Measurements from ENCODE around the gene PADI4. TPM values are rescaled to one million over a fixed set of nuclear protein-coding genes. Genes with fewer than 3 reads are reported as not detected.

The PADI4 gene
- polyA plus RNA-seq, 4 donors = 0.03 to 0.24 TPM; not detected in 2

DNA sequence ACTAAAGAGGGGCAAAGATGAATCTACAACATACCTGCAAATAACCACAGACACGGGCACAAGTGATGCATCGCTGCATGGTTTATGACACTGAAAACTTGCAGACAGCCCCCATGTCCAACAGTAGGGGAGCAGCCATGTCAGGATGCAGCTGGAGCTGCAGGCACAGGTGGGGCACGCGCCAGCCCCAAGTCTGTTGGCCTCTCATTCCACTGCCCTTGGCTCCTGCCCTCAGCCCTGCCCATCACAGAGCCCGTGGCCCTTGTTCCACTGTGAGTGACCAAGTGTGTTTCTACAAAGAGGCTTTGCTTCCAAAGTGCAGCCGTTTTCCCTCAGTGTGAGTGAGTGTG is 3.2 kb upstream of the PADI4 start:
- no peak for DNase-seq
- WGBS, 3 donors = 40 to 57% (median 49%) methylated on average over 6 of the region's 6 CpGs
- H3K27ac ChIP-seq (ENCODE audit: low read depth in 1 of 3, low read length in 2 of 3) = no peak overlapping the region
- FAIRE-seq = no peak
- no peaks in the 10 kb centered on the region for H3K36me3 ChIP-seq (ENCODE audit: control insufficient read depth in 3 of 3, insufficient read depth in 2 of 3, low read depth in 1 of 3, low read length in 3 of 3)
- peaks cover 0 to 20% of the 10 kb centered on the region in 2 donors for H3K9me3 ChIP-seq (ENCODE audit: control insufficient read depth in 2 of 2, insufficient read depth in 1 of 2, low read depth in 1 of 2, low read length in 1 of 2)
- H3K27me3 ChIP-seq (ENCODE audit: control insufficient read depth in 3 of 3, insufficient read depth in 3 of 3, low read length in 3 of 3) = peaks cover 0 to 5% (median 2%) of the 10 kb centered on the region in 3 donors
- no peaks in the 10 kb centered on the region for H3K4me1 ChIP-seq (ENCODE audit: control insufficient read depth in 3 of 3, insufficient read depth in 2 of 3, low read depth in 1 of 3, low read length in 2 of 3)
- no peak overlapping the region for H3K4me3 ChIP-seq (ENCODE audit: low read depth in 1 of 3, low read length in 3 of 3)

- H3K27ac ChIP-seq (ENCODE audit: low read depth in 1 of 3, low read length in 2 of 3) = no peak overlapping the region
- 68 to 71% (median 70%) methylated on average over 13 to 14 of the region's 14 CpGs for WGBS, 3 donors
- no peak for FAIRE-seq
- peaks cover 0 to 5% (median 2%) of the 10 kb centered on the region in 3 donors for H3K27me3 ChIP-seq (ENCODE audit: control insufficient read depth in 3 of 3, insufficient read depth in 3 of 3, low read length in 3 of 3)
- peaks cover 0 to 20% of the 10 kb centered on the region in 2 donors for H3K9me3 ChIP-seq (ENCODE audit: control insufficient read depth in 2 of 2, insufficient read depth in 1 of 2, low read depth in 1 of 2, low read length in 1 of 2)
- H3K4me1 ChIP-seq (ENCODE audit: control insufficient read depth in 3 of 3, insufficient read depth in 2 of 3, low read depth in 1 of 3, low read length in 2 of 3) = no peaks in the 10 kb centered on the region
- no peaks in the 10 kb centered on the region for H3K36me3 ChIP-seq (ENCODE audit: control insufficient read depth in 3 of 3, insufficient read depth in 2 of 3, low read depth in 1 of 3, low read length in 3 of 3)
- no peak overlapping the region for H3K4me3 ChIP-seq (ENCODE audit: low read depth in 1 of 3, low read length in 3 of 3)
- no peak for DNase-seq
Measured at GRCh38 chr1:17305576-17306095, 2.4 kb upstream of the PADI4 start.

GRCh38 chr1:17306407-17306806 is 1.6 kb upstream of the PADI4 start:
- FAIRE-seq = no peak
- peaks cover 0 to 5% (median 2%) of the 10 kb centered on the region in 3 donors for H3K27me3 ChIP-seq (ENCODE audit: control insufficient read depth in 3 of 3, insufficient read depth in 3 of 3, low read length in 3 of 3)
- H3K9me3 ChIP-seq (ENCODE audit: control insufficient read depth in 2 of 2, insufficient read depth in 1 of 2, low read depth in 1 of 2, low read length in 1 of 2) = peaks cover 0 to 14% of the 10 kb centered on the region in 2 donors
- no peak for DNase-seq
- no peaks in the 10 kb centered on the region for H3K36me3 ChIP-seq (ENCODE audit: control insufficient read depth in 3 of 3, insufficient read depth in 2 of 3, low read depth in 1 of 3, low read length in 3 of 3)
- H3K4me3 ChIP-seq (ENCODE audit: low read depth in 1 of 3, low read length in 3 of 3) = no peak overlapping the region
- no peak overlapping the region for H3K27ac ChIP-seq (ENCODE audit: low read depth in 1 of 3, low read length in 2 of 3)
- H3K4me1 ChIP-seq (ENCODE audit: control insufficient read depth in 3 of 3, insufficient read depth in 2 of 3, low read depth in 1 of 3, low read length in 2 of 3) = no peaks in the 10 kb centered on the region
- WGBS, 3 donors = 65 to 72% (median 68%) methylated on average over 6 of the region's 6 CpGs

DNA sequence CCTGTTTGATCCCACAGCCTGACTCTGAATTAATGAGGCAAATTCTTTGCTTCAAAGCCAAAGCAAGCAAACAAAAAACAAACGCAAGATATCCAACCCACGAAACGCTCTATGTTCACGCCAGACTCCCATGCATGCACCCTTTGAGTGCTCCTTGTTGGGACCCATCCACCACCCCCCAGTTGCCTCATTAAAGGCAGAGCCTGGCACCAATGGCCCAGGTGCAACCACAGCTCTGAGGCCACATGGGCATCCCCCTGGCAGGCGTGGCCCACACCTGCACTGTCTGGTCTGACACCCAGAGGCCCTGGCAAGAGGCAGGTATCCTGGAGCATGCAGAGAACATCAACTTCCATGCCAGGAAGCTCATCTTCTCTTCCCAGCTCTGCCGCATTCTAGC is 1.1 kb upstream of the PADI4 start:
- 22 to 45% (median 28%) methylated on average over 6 of the region's 6 CpGs for WGBS, 3 donors

GRCh38 chr1:17307329-17307728 is 668 bp upstream of the PADI4 start:
- DNase-seq = no peak
- H3K27me3 ChIP-seq (ENCODE audit: control insufficient read depth in 3 of 3, insufficient read depth in 3 of 3, low read length in 3 of 3) = peaks cover 0 to 5% (median 2%) of the 10 kb centered on the region in 3 donors
- H3K36me3 ChIP-seq (ENCODE audit: control insufficient read depth in 3 of 3, insufficient read depth in 2 of 3, low read depth in 1 of 3, low read length in 3 of 3) = no peaks in the 10 kb centered on the region
- H3K4me1 ChIP-seq (ENCODE audit: control insufficient read depth in 3 of 3, insufficient read depth in 2 of 3, low read depth in 1 of 3, low read length in 2 of 3) = no peaks in the 10 kb centered on the region
- 64 to 79% (median 74%) methylated on average over 6 of the region's 6 CpGs for WGBS, 3 donors
- peaks cover 0 to 8% of the 10 kb centered on the region in 2 donors for H3K9me3 ChIP-seq (ENCODE audit: control insufficient read depth in 2 of 2, insufficient read depth in 1 of 2, low read depth in 1 of 2, low read length in 1 of 2)
- H3K27ac ChIP-seq (ENCODE audit: low read depth in 1 of 3, low read length in 2 of 3) = no peak overlapping the region
- H3K4me3 ChIP-seq (ENCODE audit: low read depth in 1 of 3, low read length in 3 of 3) = no peak overlapping the region
- FAIRE-seq = no peak

More for the DNA sequence above, 1.1 kb upstream of the PADI4 start:
- Histone ChIP-seq H3K4me3 (ENCODE audit: low read depth in 1 of 3, low read length in 3 of 3) (no peak overlapping the region), H3K27me3 (ENCODE audit: control insufficient read depth in 3 of 3, insufficient read depth in 3 of 3, low read length in 3 of 3) (peaks cover 0 to 5% (median 2%) of the 10 kb centered on the region in 3 donors), H3K9me3 (ENCODE audit: control insufficient read depth in 2 of 2, insufficient read depth in 1 of 2, low read depth in 1 of 2, low read length in 1 of 2) (peaks cover 0 to 10% of the 10 kb centered on the region in 2 donors), H3K27ac (ENCODE audit: low read depth in 1 of 3, low read length in 2 of 3) (no peak overlapping the region), H3K4me1 (ENCODE audit: control insufficient read depth in 3 of 3, insufficient read depth in 2 of 3, low read depth in 1 of 3, low read length in 2 of 3) (no peaks in the 10 kb centered on the region), H3K36me3 (ENCODE audit: control insufficient read depth in 3 of 3, insufficient read depth in 2 of 3, low read depth in 1 of 3, low read length in 3 of 3) (no peaks in the 10 kb centered on the region)
- FAIRE-seq (no peak), DNase-seq (no peak)

GRCh38 chr1:17308593-17308992 is 596 bp downstream of the PADI4 start:
- WGBS, 3 donors = 56 to 58% (median 57%) methylated on average over 5 to 6 of the region's 6 CpGs
- H3K27me3 ChIP-seq (ENCODE audit: control insufficient read depth in 3 of 3, insufficient read depth in 3 of 3, low read length in 3 of 3) = peaks cover 0 to 5% (median 2%) of the 10 kb centered on the region in 3 donors
- no peak for FAIRE-seq

GRCh38 chr1:17309426-17310067 is 1.6 kb downstream of the PADI4 start:
- WGBS, 3 donors = 49 to 55% (median 53%) methylated on average over 8 of the region's 8 CpGs
- Histone ChIP-seq H3K4me1 (ENCODE audit: control insufficient read depth in 3 of 3, insufficient read depth in 2 of 3, low read depth in 1 of 3, low read length in 2 of 3) (no peaks in the 10 kb centered on the region), H3K9me3 (ENCODE audit: control insufficient read depth in 2 of 2, insufficient read depth in 1 of 2, low read depth in 1 of 2, low read length in 1 of 2) (no peaks in the 10 kb centered on the region), H3K36me3 (ENCODE audit: control insufficient read depth in 3 of 3, insufficient read depth in 2 of 3, low read depth in 1 of 3, low read length in 3 of 3) (no peaks in the 10 kb centered on the region), H3K27me3 (ENCODE audit: control insufficient read depth in 3 of 3, insufficient read depth in 3 of 3, low read length in 3 of 3) (peaks cover 0 to 5% (median 2%) of the 10 kb centered on the region in 3 donors), H3K4me3 (ENCODE audit: low read depth in 1 of 3, low read length in 3 of 3) (no peak overlapping the region), H3K27ac (ENCODE audit: low read depth in 1 of 3, low read length in 2 of 3) (no peak overlapping the region)
- FAIRE-seq (no peak), DNase-seq (no peak)

More at GRCh38 chr1:17308593-17308992, 596 bp downstream of the PADI4 start:
- Histone ChIP-seq H3K27ac (ENCODE audit: low read depth in 1 of 3, low read length in 2 of 3) (no peak overlapping the region), H3K4me1 (ENCODE audit: control insufficient read depth in 3 of 3, insufficient read depth in 2 of 3, low read depth in 1 of 3, low read length in 2 of 3) (no peaks in the 10 kb centered on the region), H3K4me3 (ENCODE audit: low read depth in 1 of 3, low read length in 3 of 3) (no peak overlapping the region), H3K36me3 (ENCODE audit: control insufficient read depth in 3 of 3, insufficient read depth in 2 of 3, low read depth in 1 of 3, low read length in 3 of 3) (no peaks in the 10 kb centered on the region), H3K9me3 (ENCODE audit: control insufficient read depth in 2 of 2, insufficient read depth in 1 of 2, low read depth in 1 of 2, low read length in 1 of 2) (peaks cover 0 to under 1% of the 10 kb centered on the region in 2 donors)
- DNase-seq = no peak

- FAIRE-seq (no peak), DNase-seq (no peak)
- H3K4me1 ChIP-seq (ENCODE audit: control insufficient read depth in 3 of 3, insufficient read depth in 2 of 3, low read depth in 1 of 3, low read length in 2 of 3) = no peaks in the 10 kb centered on the region
- H3K27ac ChIP-seq (ENCODE audit: low read depth in 1 of 3, low read length in 2 of 3) = no peak overlapping the region
- H3K27me3 ChIP-seq (ENCODE audit: control insufficient read depth in 3 of 3, insufficient read depth in 3 of 3, low read length in 3 of 3) = peaks cover 0 to 5% (median 2%) of the 10 kb centered on the region in 3 donors
- 34 to 48% (median 48%) methylated on average over 7 of the region's 7 CpGs for WGBS, 3 donors
- H3K36me3 ChIP-seq (ENCODE audit: control insufficient read depth in 3 of 3, insufficient read depth in 2 of 3, low read depth in 1 of 3, low read length in 3 of 3) = no peaks in the 10 kb centered on the region
- H3K4me3 ChIP-seq (ENCODE audit: low read depth in 1 of 3, low read length in 3 of 3) = no peak overlapping the region
- H3K9me3 ChIP-seq (ENCODE audit: control insufficient read depth in 2 of 2, insufficient read depth in 1 of 2, low read depth in 1 of 2, low read length in 1 of 2) = no peaks in the 10 kb centered on the region
Measured at GRCh38 chr1:17310068-17310640, 2.2 kb downstream of the PADI4 start.
